Measurements from ENCODE around the gene MFAP4.
A peak's percentile ranks its signal among the peaks of the same experiment; 100 is the strongest.

MFAP4 gene

DNA sequence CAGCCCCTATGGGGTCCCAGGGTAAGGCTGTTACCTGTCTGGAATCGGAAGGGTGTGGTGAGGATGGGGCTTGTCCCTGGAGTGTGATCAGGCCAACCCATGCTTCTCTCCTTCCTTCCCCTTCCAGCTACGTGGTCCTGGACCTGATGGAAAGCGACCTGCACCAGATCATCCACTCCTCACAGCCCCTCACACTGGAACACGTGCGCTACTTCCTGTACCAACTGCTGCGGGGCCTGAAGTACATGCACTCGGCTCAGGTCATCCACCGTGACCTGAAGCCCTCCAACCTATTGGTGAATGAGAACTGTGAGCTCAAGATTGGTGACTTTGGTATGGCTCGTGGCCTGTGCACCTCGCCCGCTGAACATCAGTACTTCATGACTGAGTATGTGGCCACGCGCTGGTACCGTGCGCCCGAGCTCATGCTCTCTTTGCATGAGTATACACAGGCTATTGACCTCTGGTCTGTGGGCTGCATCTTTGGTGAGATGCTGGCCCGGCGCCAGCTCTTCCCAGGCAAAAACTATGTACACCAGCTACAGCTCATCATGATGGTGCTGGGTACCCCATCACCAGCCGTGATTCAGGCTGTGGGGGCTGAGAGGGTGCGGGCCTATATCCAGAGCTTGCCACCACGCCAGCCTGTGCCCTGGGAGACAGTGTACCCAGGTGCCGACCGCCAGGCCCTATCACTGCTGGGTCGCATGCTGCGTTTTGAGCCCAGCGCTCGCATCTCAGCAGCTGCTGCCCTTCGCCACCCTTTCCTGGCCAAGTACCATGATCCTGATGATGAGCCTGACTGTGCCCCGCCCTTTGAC is 6.3 kb downstream of the MFAP4 start:
- Histone ChIP-seq H3K9ac (ENCODE audit: low read length) (no peak overlapping the region), H3K9me2 (replicated peaks; ENCODE audit: insufficient read depth, low read length) (no peaks in the 10 kb centered on the region), H3K27ac (ENCODE audit: low read length) (no peak overlapping the region), H3K27me3 (replicated peaks; ENCODE audit: insufficient read depth, low read length) (no peaks in the 10 kb centered on the region), H3K79me2 (ENCODE audit: low read length) (peaks cover 12% of the 10 kb centered on the region), H3K4me2 (ENCODE audit: low read depth, low read length) (no peak overlapping the region), H3K36me3 (replicated peaks; ENCODE audit: insufficient read depth, low read length) (no peaks in the 10 kb centered on the region), H3F3A (ENCODE audit: insufficient read depth, low read length) (peaks cover 12% of the 10 kb centered on the region), H3K4me3 (ENCODE audit: low read length) (no peak overlapping the region), H4K20me1 (ENCODE audit: insufficient read depth, low read length) (no peaks in the 10 kb centered on the region), H2AFZ (ENCODE audit: low read length) (no peak overlapping the region), H3K9me3 (replicated peaks; ENCODE audit: insufficient read depth, low read length) (no peaks in the 10 kb centered on the region), H3K4me1 (ENCODE audit: low read length) (no peaks in the 10 kb centered on the region; the same call in 1 of the 2 replicates)
- no peak for DNase-seq
- TF ChIP-seq EZH2phosphoT487 (IDR thresholded peaks at IDR 0.05; ENCODE audit: low read length) (no peak), EZH2 (optimal IDR thresholded peaks at IDR 0.05; ENCODE audit: low read depth, low read length) (no peak)
- TF ChIP-seq, protein P1, sequence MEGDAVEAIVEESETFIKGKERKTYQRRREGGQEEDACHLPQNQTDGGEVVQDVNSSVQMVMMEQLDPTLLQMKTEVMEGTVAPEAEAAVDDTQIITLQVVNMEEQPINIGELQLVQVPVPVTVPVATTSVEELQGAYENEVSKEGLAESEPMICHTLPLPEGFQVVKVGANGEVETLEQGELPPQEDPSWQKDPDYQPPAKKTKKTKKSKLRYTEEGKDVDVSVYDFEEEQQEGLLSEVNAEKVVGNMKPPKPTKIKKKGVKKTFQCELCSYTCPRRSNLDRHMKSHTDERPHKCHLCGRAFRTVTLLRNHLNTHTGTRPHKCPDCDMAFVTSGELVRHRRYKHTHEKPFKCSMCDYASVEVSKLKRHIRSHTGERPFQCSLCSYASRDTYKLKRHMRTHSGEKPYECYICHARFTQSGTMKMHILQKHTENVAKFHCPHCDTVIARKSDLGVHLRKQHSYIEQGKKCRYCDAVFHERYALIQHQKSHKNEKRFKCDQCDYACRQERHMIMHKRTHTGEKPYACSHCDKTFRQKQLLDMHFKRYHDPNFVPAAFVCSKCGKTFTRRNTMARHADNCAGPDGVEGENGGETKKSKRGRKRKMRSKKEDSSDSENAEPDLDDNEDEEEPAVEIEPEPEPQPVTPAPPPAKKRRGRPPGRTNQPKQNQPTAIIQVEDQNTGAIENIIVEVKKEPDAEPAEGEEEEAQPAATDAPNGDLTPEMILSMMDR (IDR thresholded peaks at IDR 0.05; ENCODE audit: low read length): no peak

DNA sequence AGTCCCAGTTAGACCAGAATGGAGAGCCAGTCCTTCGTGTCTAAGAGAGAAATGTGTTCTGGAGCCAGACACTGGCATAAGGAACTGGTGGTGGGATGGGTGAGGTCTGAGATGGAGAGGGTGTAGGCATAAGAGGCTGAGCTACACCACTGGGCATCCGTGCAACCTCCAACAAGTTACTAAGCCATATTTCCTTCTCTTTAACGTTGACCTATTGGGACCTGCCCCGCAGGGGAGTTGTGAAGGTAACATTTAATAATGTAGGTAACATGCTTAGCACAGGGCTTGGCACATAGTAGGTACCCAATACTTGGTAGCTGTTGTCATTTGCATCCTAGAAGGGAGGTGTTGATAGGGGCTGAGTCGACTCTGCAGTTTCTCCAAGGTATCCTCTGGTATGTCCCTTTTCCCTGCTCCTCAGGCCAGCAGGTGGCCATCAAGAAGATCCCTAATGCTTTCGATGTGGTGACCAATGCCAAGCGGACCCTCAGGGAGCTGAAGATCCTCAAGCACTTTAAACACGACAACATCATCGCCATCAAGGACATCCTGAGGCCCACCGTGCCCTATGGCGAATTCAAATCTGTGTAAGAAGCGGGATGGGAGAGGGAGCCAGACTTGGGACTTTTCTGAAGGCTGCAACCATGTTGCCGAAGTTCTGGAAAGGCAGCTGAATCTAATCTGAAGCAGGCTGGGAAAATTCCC is 7.5 kb downstream of the MFAP4 start:
- Histone ChIP-seq H3K36me3 (replicated peaks; ENCODE audit: insufficient read depth, low read length) (no peaks in the 10 kb centered on the region), H3F3A (ENCODE audit: insufficient read depth, low read length) (peaks cover 12% of the 10 kb centered on the region), H2AFZ (ENCODE audit: low read length) (no peak overlapping the region), H4K20me1 (ENCODE audit: insufficient read depth, low read length) (no peaks in the 10 kb centered on the region), H3K79me2 (ENCODE audit: low read length) (peaks cover 12% of the 10 kb centered on the region), H3K4me3 (ENCODE audit: low read length) (peak overlapping the region; percentile 97), H3K9me3 (replicated peaks; ENCODE audit: insufficient read depth, low read length) (no peaks in the 10 kb centered on the region), H3K9ac (ENCODE audit: low read length) (peak overlapping the region; percentile 65; the same call in 1 of the 2 replicates), H3K4me1 (ENCODE audit: low read length) (no peaks in the 10 kb centered on the region; the same call in 1 of the 2 replicates), H3K27ac (ENCODE audit: low read length) (no peak overlapping the region), H3K27me3 (replicated peaks; ENCODE audit: insufficient read depth, low read length) (no peaks in the 10 kb centered on the region), H3K4me2 (ENCODE audit: low read depth, low read length) (peak overlapping the region; percentile 77), H3K9me2 (replicated peaks; ENCODE audit: insufficient read depth, low read length) (no peaks in the 10 kb centered on the region)
- no peak for DNase-seq
- TF ChIP-seq EZH2phosphoT487 (IDR thresholded peaks at IDR 0.05; ENCODE audit: low read length): no peak

DNA sequence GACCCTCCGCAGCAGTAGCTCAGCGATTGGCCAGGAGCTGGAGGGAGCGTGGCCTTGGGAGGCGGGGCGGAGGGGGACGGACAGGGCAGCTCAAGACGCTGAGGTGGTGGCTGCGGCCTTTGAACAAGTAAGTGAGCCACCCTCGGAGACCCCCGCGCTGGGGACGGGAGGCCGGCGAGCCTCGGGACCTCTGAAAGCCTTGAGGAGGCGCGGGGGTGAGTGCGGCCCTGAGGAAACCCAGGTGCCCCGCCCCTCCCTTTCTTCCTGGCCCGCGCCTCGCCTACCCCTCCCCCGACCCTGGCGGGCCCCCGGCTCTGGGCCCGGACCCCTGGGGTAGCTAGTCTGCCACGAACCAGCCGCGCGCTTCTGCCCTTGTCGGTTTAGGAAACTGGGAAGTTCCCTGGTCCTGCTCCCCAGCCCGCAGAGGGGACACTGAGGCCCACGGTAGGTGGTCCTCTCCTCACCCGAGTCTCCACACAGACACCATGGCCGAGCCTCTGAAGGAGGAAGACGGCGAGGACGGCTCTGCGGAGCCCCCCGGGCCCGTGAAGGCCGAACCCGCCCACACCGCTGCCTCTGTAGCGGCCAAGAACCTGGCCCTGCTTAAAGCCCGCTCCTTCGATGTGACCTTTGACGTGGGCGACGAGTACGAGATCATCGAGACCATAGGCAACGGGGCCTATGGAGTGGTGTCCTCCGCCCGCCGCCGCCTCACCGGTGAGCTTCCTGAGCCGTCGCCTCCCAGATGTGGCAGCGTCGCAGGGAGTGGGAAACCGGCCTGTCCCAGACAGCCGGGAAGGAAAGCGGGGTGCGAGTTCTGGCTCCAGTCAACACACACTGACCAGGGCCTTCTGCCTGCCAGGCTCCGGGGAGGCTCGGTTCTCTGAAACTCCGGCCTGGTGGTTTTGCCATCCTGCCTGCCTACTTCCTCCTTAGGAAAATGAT is 8.3 kb downstream of the MFAP4 start, which contains the start of gene MAPK7:
MAPK7 (plus strand) TSS at position 83 of the 945 bp plus-strand sequence; CDS start at position 486, 403 bp downstream.
- peaks cover 12% of the 10 kb centered on the region for H3K79me2 ChIP-seq (ENCODE audit: low read length)
- no peaks in the 10 kb centered on the region for H3K9me3 ChIP-seq (replicated peaks; ENCODE audit: insufficient read depth, low read length)
- DNase-seq: no peak
- TF ChIP-seq EZH2 (optimal IDR thresholded peaks at IDR 0.05; ENCODE audit: low read depth, low read length): no peak
- no peak for TF ChIP-seq EZH2phosphoT487 (IDR thresholded peaks at IDR 0.05; ENCODE audit: low read length)
- TF ChIP-seq, protein P1 (IDR thresholded peaks at IDR 0.05; ENCODE audit: low read length): no peak
- H3K36me3 ChIP-seq (replicated peaks; ENCODE audit: insufficient read depth, low read length): no peaks in the 10 kb centered on the region
- H3K4me3 ChIP-seq (ENCODE audit: low read length): peak within 1 kb of the TSS; percentile 97
- no peaks in the 10 kb centered on the region for H3K27me3 ChIP-seq (replicated peaks; ENCODE audit: insufficient read depth, low read length)
- H3K9ac ChIP-seq (ENCODE audit: low read length): peak within 1 kb of the TSS; percentile 75
- no peaks in the 10 kb centered on the region for H3K9me2 ChIP-seq (replicated peaks; ENCODE audit: insufficient read depth, low read length)
- no peaks in the 10 kb centered on the region; the same call in 1 of the 2 replicates for H3K4me1 ChIP-seq (ENCODE audit: low read length)
- H3F3A ChIP-seq (ENCODE audit: insufficient read depth, low read length): peaks cover 12% of the 10 kb centered on the region
- H3K27ac ChIP-seq (ENCODE audit: low read length): peak within 1 kb of the TSS; percentile 88
- peak within 1 kb of the TSS; percentile 76 for H2AFZ ChIP-seq (ENCODE audit: low read length)
- peak within 1 kb of the TSS; percentile 77 for H3K4me2 ChIP-seq (ENCODE audit: low read depth, low read length)
- H4K20me1 ChIP-seq (ENCODE audit: insufficient read depth, low read length): no peaks in the 10 kb centered on the region
